GM12875 (cell line): ENCODE results near the gene MLXIP.
A peak's percentile ranks its signal among the peaks of the same experiment; 100 is the strongest.

ENCODE experiments used
- H3K4me3 ChIP-seq: one replicate; pipeline ENCODE4 v1.5.1; 2011; ENCODE audit warnings: low read depth, low read length, control low read depth
- CTCF ChIP-seq: IDR thresholded peaks from 2 replicates; pipeline ENCODE4 v1.5.1; 2011; ENCODE audit warnings: low read depth, mild to moderate bottlenecking, control low read depth, inconsistent platforms, low read length, moderate library complexity, borderline replicate concordance; ENCODE audit not compliant: insufficient read depth

The MLXIP gene

GRCh38 chr12:122081083-122081696, 2.6 kb downstream of the MLXIP start:
- peak overlapping the region; percentile 65 for H3K4me3 ChIP-seq
- TF ChIP-seq CTCF: no peak

GRCh38 chr12:122081697-122082221, 3.2 kb downstream of the MLXIP start:
- no peak for TF ChIP-seq CTCF
- H3K4me3 ChIP-seq: peak overlapping the region; percentile 65

- H3K4me3 ChIP-seq: no peak overlapping the region
- no peak for TF ChIP-seq CTCF
These were observed 4.2 kb downstream of the MLXIP start for GRCh38 chr12:122082621-122083356.

- TF ChIP-seq CTCF: no peak
- H3K4me3 ChIP-seq: no peak overlapping the region
These were observed 6.4 kb downstream of the MLXIP start for GRCh38 chr12:122084857-122085405.

GRCh38 chr12:122085591-122085990, 7.0 kb downstream of the MLXIP start:
- TF ChIP-seq CTCF: no peak
- no peak overlapping the region for H3K4me3 ChIP-seq

- no peak for TF ChIP-seq CTCF
- no peak overlapping the region for H3K4me3 ChIP-seq
These were observed 7.6 kb downstream of the MLXIP start for GRCh38 chr12:122086116-122086515.
